HG03575 (cell line): ENCODE results near the gene STX18.

ENCODE experiments used
- ATAC-seq: cut with Tn5 transposase; IDR thresholded peaks from one replicate; pipeline ENCODE4 v1.9.1; 2021; ENCODE audit not compliant: unreplicated experiment, insufficient number of reproducible peaks, low FRiP score; ENCODE audit errors: extremely low read depth

The STX18 gene

GRCh38 chr4:4395371-4395770 is 146.5 kb downstream of the STX18 start:
- ATAC-seq = no peak

- no peak for ATAC-seq
These were observed 147.2 kb downstream of the STX18 start for GRCh38 chr4:4394644-4395043.

- no peak for ATAC-seq
These were observed 149.2 kb downstream of the STX18 start for GRCh38 chr4:4392501-4393183.

GRCh38 chr4:4391866-4392265 is 150.0 kb downstream of the STX18 start:
- ATAC-seq = no peak

- ATAC-seq = no peak
These were observed 151.2 kb downstream of the STX18 start for GRCh38 chr4:4390515-4391240.

- ATAC-seq = no peak
These were observed 151.8 kb downstream of the STX18 start for GRCh38 chr4:4390046-4390445.

- ATAC-seq = no peak
These were observed 152.8 kb downstream of the STX18 start for GRCh38 chr4:4388836-4389575.

- no peak for ATAC-seq
These were observed 153.5 kb downstream of the STX18 start for GRCh38 chr4:4388311-4388790.

- ATAC-seq = no peak
These were observed 154.1 kb downstream of the STX18 start for GRCh38 chr4:4387531-4388310.

- no peak for ATAC-seq
These were observed 155.0 kb downstream of the STX18 start, which contains the start of gene NSG1 for GRCh38 chr4:4386736-4387392. Gene NSG1, plus strand, starts transcription at chr4:4387102. Its CDS starts 528 bp downstream, at chr4:4387630.

- ATAC-seq = no peak
These were observed 155.5 kb downstream of the STX18 start for GRCh38 chr4:4386296-4386735.

GRCh38 chr4:4385729-4386295 is 156.0 kb downstream of the STX18 start:
- ATAC-seq = no peak

- ATAC-seq = no peak
These were observed 157.0 kb downstream of the STX18 start for GRCh38 chr4:4384837-4385236.

GRCh38 chr4:4383085-4383484 is 158.8 kb downstream of the STX18 start:
- no peak for ATAC-seq

- no peak for ATAC-seq
These were observed 162.2 kb downstream of the STX18 start for GRCh38 chr4:4379540-4380087.

- no peak for ATAC-seq
These were observed 164.0 kb downstream of the STX18 start for GRCh38 chr4:4377732-4378460.

GRCh38 chr4:4377191-4377590 is 164.7 kb downstream of the STX18 start:
- no peak for ATAC-seq
